ENCODE results near the gene IL12A.

IL12A gene

GRCh38 chr3:159978918-159979703 lies 9.5 kb upstream of the IL12A start:
- Histone ChIP-seq H3K27ac (replicated peaks) (no peak overlapping the region), H3K27me3 (ENCODE audit: insufficient read depth, poor library complexity, severe bottlenecking) (no peaks in the 10 kb centered on the region), H3K4me3 (replicated peaks; ENCODE audit: insufficient read depth, low read length) (no peak overlapping the region)
- no peak for DNase-seq (ENCODE audit: low read depth in 1 of 2, low spot score in 1 of 2)
- no peak for TF ChIP-seq REST (IDR thresholded peaks at IDR 0.05; ENCODE audit: insufficient replicate concordance, low read depth)
- no peak for TF ChIP-seq GABPA (IDR thresholded peaks at IDR 0.05; ENCODE audit: low read depth)
- no peak for TF ChIP-seq SPI1 (IDR thresholded peaks at IDR 0.05; ENCODE audit: borderline replicate concordance, low read depth)
- no peak for TF ChIP-seq CTCF (IDR thresholded peaks at IDR 0.05; ENCODE audit: insufficient read depth, low read length)
- no peak for TF ChIP-seq POLR2AphosphoS5 (IDR thresholded peaks at IDR 0.05; ENCODE audit: low read depth)

GRCh38 chr3:159982442-159982974 lies 6.1 kb upstream of the IL12A start:
- TF ChIP-seq SPI1 (IDR thresholded peaks at IDR 0.05; ENCODE audit: borderline replicate concordance, low read depth) (no peak), POLR2AphosphoS5 (IDR thresholded peaks at IDR 0.05; ENCODE audit: low read depth) (no peak), REST (IDR thresholded peaks at IDR 0.05; ENCODE audit: insufficient replicate concordance, low read depth) (no peak), CTCF (IDR thresholded peaks at IDR 0.05; ENCODE audit: insufficient read depth, low read length) (no peak), GABPA (IDR thresholded peaks at IDR 0.05; ENCODE audit: low read depth) (no peak)
- H3K27ac ChIP-seq (replicated peaks): no peak overlapping the region

GRCh38 chr3:159987291-159987711 lies 1.3 kb upstream of the IL12A start:
- DNase-seq (ENCODE audit: low read depth in 1 of 2, low spot score in 1 of 2): no peak
- Histone ChIP-seq H3K27me3 (ENCODE audit: insufficient read depth, poor library complexity, severe bottlenecking) (peaks cover 4% of the 10 kb centered on the region), H3K27ac (replicated peaks) (no peak overlapping the region), H3K4me3 (replicated peaks; ENCODE audit: insufficient read depth, low read length) (no peak overlapping the region)
- no peak for TF ChIP-seq SPI1 (IDR thresholded peaks at IDR 0.05; ENCODE audit: borderline replicate concordance, low read depth)
- TF ChIP-seq REST (IDR thresholded peaks at IDR 0.05; ENCODE audit: insufficient replicate concordance, low read depth): no peak
- TF ChIP-seq GABPA (IDR thresholded peaks at IDR 0.05; ENCODE audit: low read depth): no peak
- TF ChIP-seq CTCF (IDR thresholded peaks at IDR 0.05; ENCODE audit: insufficient read depth, low read length): no peak
- TF ChIP-seq POLR2AphosphoS5 (IDR thresholded peaks at IDR 0.05; ENCODE audit: low read depth): no peak

More at GRCh38 chr3:159982442-159982974, 6.1 kb upstream of the IL12A start:
- Histone ChIP-seq H3K27me3 (ENCODE audit: insufficient read depth, poor library complexity, severe bottlenecking) (no peaks in the 10 kb centered on the region), H3K4me3 (replicated peaks; ENCODE audit: insufficient read depth, low read length) (no peak overlapping the region)
- no peak for DNase-seq (ENCODE audit: low read depth in 1 of 2, low spot score in 1 of 2)
